Mononuclear cell (primary cell): ENCODE results near the gene CAPN15. TPM values are rescaled to one million over a fixed set of nuclear protein-coding genes. Genes with fewer than 3 reads are reported as not detected.

Experiments used
- H3K27me3 ChIP-seq: 2 replicates; pipeline ENCODE4 v1.6.0; 2011; ENCODE audit warnings: low read length, control low read depth; ENCODE audit not compliant: insufficient read depth
- H3K4me1 ChIP-seq: 2 replicates; pipeline ENCODE4 v1.5.1; 2011; ENCODE audit warnings: mild to moderate bottlenecking, low read length, control low read depth; ENCODE audit not compliant: insufficient read depth
- H3K4me3 ChIP-seq: 2 replicates; pipeline ENCODE4 v1.5.1; 2011; ENCODE audit warnings: mild to moderate bottlenecking, low read length, moderate library complexity
- H3K9me3 ChIP-seq: 2 replicates; pipeline ENCODE4 v1.5.1; 2011; ENCODE audit warnings: low read depth, mild to moderate bottlenecking, control low read depth, low read length
- total RNA-seq: library from RNA; depleted of rRNA; stranded (reverse); fragments of >200 nt; gene quantifications from one replicate; pipeline ENCODE4 v1.2.3, GENCODE V29; 2012

Gene CAPN15
- total RNA-seq, 1 donor = 31.2 TPM

- no peak overlapping the region for H3K4me3 ChIP-seq
- H3K4me1 ChIP-seq = no peaks in the 10 kb centered on the region
- H3K9me3 ChIP-seq = no peaks in the 10 kb centered on the region
- no peaks in the 10 kb centered on the region for H3K27me3 ChIP-seq
Measured at GRCh38 chr16:516301-516700, 11.2 kb upstream of the CAPN15 start.

GRCh38 chr16:518858-519257 is 8.7 kb upstream of the CAPN15 start:
- no peaks in the 10 kb centered on the region for H3K4me1 ChIP-seq
- H3K9me3 ChIP-seq = no peaks in the 10 kb centered on the region
- no peaks in the 10 kb centered on the region for H3K27me3 ChIP-seq
- H3K4me3 ChIP-seq = no peak overlapping the region

GRCh38 chr16:519425-519824 is 8.1 kb upstream of the CAPN15 start:
- H3K27me3 ChIP-seq = no peaks in the 10 kb centered on the region
- H3K9me3 ChIP-seq = no peaks in the 10 kb centered on the region
- H3K4me1 ChIP-seq = no peaks in the 10 kb centered on the region
- no peak overlapping the region for H3K4me3 ChIP-seq

- H3K4me3 ChIP-seq = no peak overlapping the region
Measured at GRCh38 chr16:519841-520687, 7.4 kb upstream of the CAPN15 start.

GRCh38 chr16:520847-521246 is 6.7 kb upstream of the CAPN15 start:
- Histone ChIP-seq H3K27me3 (no peaks in the 10 kb centered on the region), H3K4me3 (no peak overlapping the region), H3K9me3 (no peaks in the 10 kb centered on the region), H3K4me1 (peaks cover 5% of the 10 kb centered on the region)

More at GRCh38 chr16:519841-520687, 7.4 kb upstream of the CAPN15 start:
- Histone ChIP-seq H3K9me3 (no peaks in the 10 kb centered on the region), H3K4me1 (no peaks in the 10 kb centered on the region), H3K27me3 (no peaks in the 10 kb centered on the region)

GRCh38 chr16:521381-522210 is 5.9 kb upstream of the CAPN15 start:
- Histone ChIP-seq H3K4me3 (no peak overlapping the region), H3K4me1 (peaks cover 12% of the 10 kb centered on the region)

GRCh38 chr16:522320-523096 is 5.0 kb upstream of the CAPN15 start:
- Histone ChIP-seq H3K27me3 (no peaks in the 10 kb centered on the region), H3K4me3 (no peak overlapping the region), H3K4me1 (peaks cover 17% of the 10 kb centered on the region), H3K9me3 (no peaks in the 10 kb centered on the region)

More at GRCh38 chr16:521381-522210, 5.9 kb upstream of the CAPN15 start:
- Histone ChIP-seq H3K9me3 (no peaks in the 10 kb centered on the region), H3K27me3 (no peaks in the 10 kb centered on the region)

GRCh38 chr16:523097-523741 is 4.3 kb upstream of the CAPN15 start:
- Histone ChIP-seq H3K27me3 (no peaks in the 10 kb centered on the region), H3K4me3 (no peak overlapping the region), H3K4me1 (peaks cover 17% of the 10 kb centered on the region), H3K9me3 (no peaks in the 10 kb centered on the region)

GRCh38 chr16:524274-525040 is 3.1 kb upstream of the CAPN15 start:
- no peaks in the 10 kb centered on the region for H3K9me3 ChIP-seq

GRCh38 chr16:525123-525519 is 2.4 kb upstream of the CAPN15 start:
- H3K9me3 ChIP-seq = no peaks in the 10 kb centered on the region
- H3K4me1 ChIP-seq = peaks cover 36% of the 10 kb centered on the region
- H3K27me3 ChIP-seq = no peaks in the 10 kb centered on the region
- no peak overlapping the region for H3K4me3 ChIP-seq

More at GRCh38 chr16:524274-525040, 3.1 kb upstream of the CAPN15 start:
- Histone ChIP-seq H3K4me3 (no peak overlapping the region), H3K27me3 (no peaks in the 10 kb centered on the region), H3K4me1 (peaks cover 29% of the 10 kb centered on the region)

- no peak overlapping the region for H3K4me3 ChIP-seq
- no peaks in the 10 kb centered on the region for H3K27me3 ChIP-seq
- no peaks in the 10 kb centered on the region for H3K9me3 ChIP-seq
- H3K4me1 ChIP-seq = peaks cover 41% of the 10 kb centered on the region
Measured at GRCh38 chr16:525520-526180, 1.9 kb upstream of the CAPN15 start.

- Histone ChIP-seq H3K4me1 (peaks cover 43% of the 10 kb centered on the region), H3K27me3 (no peaks in the 10 kb centered on the region), H3K4me3 (peak overlapping the region; percentile 60), H3K9me3 (no peaks in the 10 kb centered on the region)
Measured at GRCh38 chr16:526181-527014, 1.1 kb upstream of the CAPN15 start.
